ENCODE results near the gene BTBD2.

Gene BTBD2

DNA sequence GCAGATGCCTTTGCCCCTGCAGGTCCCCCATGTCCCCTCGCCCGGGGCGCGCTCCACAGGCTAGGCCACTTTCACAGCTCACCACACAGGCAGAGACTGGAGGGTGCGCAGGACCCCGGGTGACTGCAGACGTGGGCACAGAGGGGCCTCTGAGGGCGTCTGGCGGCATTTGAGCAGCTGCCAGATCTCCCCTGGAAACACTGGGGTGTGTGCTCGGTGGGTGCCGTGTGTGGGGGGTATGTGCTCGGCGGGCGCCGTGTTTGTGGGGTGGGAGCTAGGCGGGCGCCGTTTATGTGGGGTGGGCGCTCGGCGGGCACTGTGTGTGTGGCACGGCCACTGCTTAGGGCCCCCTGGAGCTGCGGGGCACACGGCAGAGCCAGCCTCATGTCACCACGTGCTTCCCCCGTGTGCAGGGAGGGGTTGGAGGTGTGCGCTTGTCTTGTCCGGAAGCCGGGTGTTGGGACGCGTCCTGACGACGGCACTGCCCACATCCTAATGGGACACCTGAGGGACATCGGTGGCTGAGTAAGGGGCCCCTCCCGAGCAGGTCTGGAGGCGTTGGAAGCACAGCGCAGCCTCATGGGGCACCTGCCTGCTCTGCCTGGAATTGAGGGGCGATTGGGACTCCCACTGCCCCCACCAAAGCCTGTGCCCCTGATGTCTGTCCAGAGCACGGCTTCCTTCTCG is 57.8 kb downstream of the BTBD2 start:
- TF ChIP-seq, protein P1, sequence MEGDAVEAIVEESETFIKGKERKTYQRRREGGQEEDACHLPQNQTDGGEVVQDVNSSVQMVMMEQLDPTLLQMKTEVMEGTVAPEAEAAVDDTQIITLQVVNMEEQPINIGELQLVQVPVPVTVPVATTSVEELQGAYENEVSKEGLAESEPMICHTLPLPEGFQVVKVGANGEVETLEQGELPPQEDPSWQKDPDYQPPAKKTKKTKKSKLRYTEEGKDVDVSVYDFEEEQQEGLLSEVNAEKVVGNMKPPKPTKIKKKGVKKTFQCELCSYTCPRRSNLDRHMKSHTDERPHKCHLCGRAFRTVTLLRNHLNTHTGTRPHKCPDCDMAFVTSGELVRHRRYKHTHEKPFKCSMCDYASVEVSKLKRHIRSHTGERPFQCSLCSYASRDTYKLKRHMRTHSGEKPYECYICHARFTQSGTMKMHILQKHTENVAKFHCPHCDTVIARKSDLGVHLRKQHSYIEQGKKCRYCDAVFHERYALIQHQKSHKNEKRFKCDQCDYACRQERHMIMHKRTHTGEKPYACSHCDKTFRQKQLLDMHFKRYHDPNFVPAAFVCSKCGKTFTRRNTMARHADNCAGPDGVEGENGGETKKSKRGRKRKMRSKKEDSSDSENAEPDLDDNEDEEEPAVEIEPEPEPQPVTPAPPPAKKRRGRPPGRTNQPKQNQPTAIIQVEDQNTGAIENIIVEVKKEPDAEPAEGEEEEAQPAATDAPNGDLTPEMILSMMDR (IDR thresholded peaks at IDR 0.05) = no peak
- H3K4me3 ChIP-seq = no peak overlapping the region
- H3K27ac ChIP-seq = no peak overlapping the region
- DNase-seq (ENCODE audit: low spot score) = no peak

DNA sequence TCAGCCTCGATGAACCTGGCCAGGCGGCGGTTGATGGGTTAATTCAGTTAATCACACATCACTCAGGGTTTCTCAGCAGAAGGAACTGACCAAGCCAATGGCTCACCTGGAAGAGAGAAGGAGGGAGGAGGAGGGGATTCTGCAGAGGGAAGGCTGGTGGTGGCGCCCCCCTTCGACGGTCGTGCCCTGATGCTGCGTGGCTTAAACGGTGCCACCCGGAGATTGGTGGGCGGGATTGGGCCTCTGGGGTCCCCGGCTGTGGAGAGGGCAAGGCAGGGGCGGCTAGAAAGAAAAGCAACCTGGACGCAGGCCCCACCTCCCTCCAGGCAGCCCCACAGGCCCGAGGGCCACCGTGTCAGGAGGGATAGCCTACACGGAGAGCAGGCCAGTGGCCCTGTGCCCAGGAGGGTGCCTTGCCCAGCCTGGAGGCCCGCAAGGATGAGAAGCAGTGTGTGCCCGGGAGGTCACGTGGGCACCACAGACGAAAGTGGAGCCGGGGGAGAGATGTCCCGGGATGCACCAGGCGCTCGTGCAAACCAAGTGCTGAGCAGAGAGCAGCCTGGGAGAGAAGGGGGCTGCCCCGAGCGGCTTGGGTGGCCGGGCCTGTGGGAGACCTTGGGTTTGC is 58.5 kb downstream of the BTBD2 start:
- TF ChIP-seq, protein P1 (IDR thresholded peaks at IDR 0.05) = no peak
- H3K27ac ChIP-seq = no peak overlapping the region
- no peak for DNase-seq (ENCODE audit: low spot score)
- no peak overlapping the region for H3K4me3 ChIP-seq

DNA sequence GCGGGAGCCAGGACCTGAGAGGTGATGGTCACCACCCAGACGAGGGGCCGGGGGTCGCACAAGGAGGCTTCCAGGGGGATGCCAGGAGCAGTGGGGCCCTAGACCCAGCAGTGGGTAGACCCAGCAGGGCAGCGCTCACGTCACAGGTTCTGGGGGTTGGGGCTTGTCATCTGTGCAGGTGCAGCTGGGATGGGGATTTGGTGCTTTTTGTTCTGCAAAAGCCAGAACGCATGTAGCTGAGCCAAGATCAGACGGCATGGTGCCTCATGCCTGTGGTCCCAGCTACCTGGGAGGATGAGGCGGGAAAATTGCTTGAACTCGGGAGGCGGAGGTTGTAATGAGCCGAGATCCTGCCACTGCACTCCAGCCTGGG is 59.4 kb downstream of the BTBD2 start:
- no peak overlapping the region for H3K4me3 ChIP-seq
- DNase-seq (ENCODE audit: low spot score) = no peak
- no peak overlapping the region for H3K27ac ChIP-seq
- TF ChIP-seq, protein P1 (IDR thresholded peaks at IDR 0.05) = no peak

- H3K27ac ChIP-seq = no peak overlapping the region
- no peak for DNase-seq (ENCODE audit: low spot score)
- no peak overlapping the region for H3K4me3 ChIP-seq
- TF ChIP-seq, protein P1 (IDR thresholded peaks at IDR 0.05) = no peak
Observed at GRCh38 chr19:1955171-1956121, 60.1 kb downstream of the BTBD2 start.

GRCh38 chr19:1954532-1954933 is 61.0 kb downstream of the BTBD2 start:
- no peak for DNase-seq (ENCODE audit: low spot score)

DNA sequence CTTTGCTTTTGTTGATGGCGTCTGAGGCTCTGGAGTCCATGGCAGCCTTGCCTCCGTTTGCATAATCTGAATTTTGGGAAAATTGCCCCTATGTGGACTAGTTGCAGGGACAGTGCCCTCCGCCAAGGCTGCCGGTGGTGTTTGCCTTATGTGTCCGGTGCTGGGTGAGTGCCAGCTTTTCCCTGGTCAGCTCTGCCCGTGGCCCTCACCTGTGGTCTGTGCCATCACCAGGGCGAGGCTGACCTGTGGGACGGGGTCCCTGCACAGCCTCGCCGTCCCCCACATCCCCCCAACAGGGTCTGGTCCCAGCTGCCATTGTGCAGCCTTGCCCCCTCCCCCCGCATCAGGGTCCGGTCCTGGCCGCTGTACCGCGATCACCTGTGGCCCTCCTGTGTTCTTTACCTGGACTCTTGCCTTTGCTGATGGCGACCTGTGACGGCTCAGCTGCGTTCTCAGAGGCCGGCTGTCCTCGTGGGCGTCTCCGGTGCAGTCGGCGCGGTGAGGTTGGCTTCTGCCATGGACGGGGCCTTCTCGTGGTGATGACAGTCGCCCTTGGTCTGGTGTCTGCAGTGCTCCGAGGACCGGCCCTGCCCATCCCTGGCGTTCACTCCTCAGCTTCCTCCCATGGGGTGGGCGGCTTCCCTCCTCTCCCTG is 61.9 kb downstream of the BTBD2 start:
- Histone ChIP-seq H3K4me3 (no peak overlapping the region), H3K27ac (no peak overlapping the region)
- TF ChIP-seq, protein P1 (IDR thresholded peaks at IDR 0.05) = no peak
- DNase-seq (ENCODE audit: low spot score) = no peak

More at GRCh38 chr19:1954532-1954933, 61.0 kb downstream of the BTBD2 start:
- TF ChIP-seq, protein P1 (IDR thresholded peaks at IDR 0.05) = no peak
- Histone ChIP-seq H3K4me3 (no peak overlapping the region), H3K27ac (no peak overlapping the region)
